Stimulated activated naive CD8-positive, alpha-beta T cell treated with anti-CD3 and anti-CD28 coated beads, Interleukin-15, amount 100 ng/mL, for 72 hours (primary cell): ENCODE measurements around the gene MPZ.
A peak's percentile ranks its signal among the peaks of the same experiment; 100 is the strongest.
"Not testable (repeated sequence)": the region's sequence is repeated elsewhere in the genome, so short reads cannot be mapped to it uniquely, and the experiment has no call there.

Experiments
- ATAC-seq: fragments of 150-1000 bp; cut with Tn5 transposase; 2 replicates; pipeline ENCODE4 v1.10.0; 2021; ENCODE audit warnings: mild to moderate bottlenecking, moderate library complexity
- DNase-seq, 2 donors: peaks; one replicate each; pipeline ENCODE4 v3.0.0; 2021 to 2022
- H3K27ac Mint-ChIP-seq, 2 donors: one replicate each; pipeline ENCODE4 v1.8.0; 2022; ENCODE audit warnings: mild to moderate bottlenecking in 2 of 2, mixed read lengths in 2 of 2, moderate library complexity in 2 of 2
- H3K27me3 Mint-ChIP-seq: one replicate; pipeline ENCODE4 v1.8.0; 2022; ENCODE audit warnings: mixed read lengths
- H3K4me1 Mint-ChIP-seq: one replicate; pipeline ENCODE4 v1.8.0; 2022; ENCODE audit warnings: mild to moderate bottlenecking, mixed read lengths
- H3K4me3 Mint-ChIP-seq, 2 donors: one replicate each; pipeline ENCODE4 v1.8.0; 2022; ENCODE audit warnings: mild to moderate bottlenecking in 2 of 2, mixed read lengths in 2 of 2, moderate library complexity in 1 of 2
- H3K9me3 Mint-ChIP-seq, 2 donors: one replicate each; pipeline ENCODE4 v1.8.0; 2022; ENCODE audit warnings: mixed read lengths in 2 of 2

Gene MPZ

GRCh38 chr1:161267321-161267720, 42.4 kb downstream of the MPZ start:
- H3K4me3 Mint-ChIP-seq: no peak overlapping the region
- no peaks in the 10 kb centered on the region for H3K9me3 Mint-ChIP-seq
- H3K27ac Mint-ChIP-seq: no peak overlapping the region
- H3K27me3 Mint-ChIP-seq: peaks cover 9% of the 10 kb centered on the region
- DNase-seq: no peak
- no peaks in the 10 kb centered on the region for H3K4me1 Mint-ChIP-seq
- no peak for ATAC-seq

GRCh38 chr1:161266836-161267235, 42.9 kb downstream of the MPZ start:
- Mint-ChIP-seq H3K4me1 (no peaks in the 10 kb centered on the region), H3K27me3 (peaks cover 14% of the 10 kb centered on the region), H3K9me3 (no peaks in the 10 kb centered on the region), H3K27ac (no peak overlapping the region), H3K4me3 (no peak overlapping the region)
- ATAC-seq (no peak), DNase-seq (no peak)

GRCh38 chr1:161266202-161266601, 43.6 kb downstream of the MPZ start:
- Mint-ChIP-seq H3K9me3 (no peaks in the 10 kb centered on the region), H3K4me1 (no peaks in the 10 kb centered on the region), H3K27ac (no peak overlapping the region), H3K4me3 (no peak overlapping the region), H3K27me3 (peaks cover 21% of the 10 kb centered on the region)
- ATAC-seq (no peak), DNase-seq (no peak)

- Mint-ChIP-seq H3K27ac (no peak overlapping the region), H3K4me1 (peaks cover 5% of the 10 kb centered on the region), H3K27me3 (peaks cover 30% of the 10 kb centered on the region), H3K9me3 (no peaks in the 10 kb centered on the region), H3K4me3 (no peak overlapping the region)
- DNase-seq (no peak), ATAC-seq (no peak)
Measured at GRCh38 chr1:161265305-161265704, 44.5 kb downstream of the MPZ start.

GRCh38 chr1:161261261-161262235, 48.2 kb downstream of the MPZ start:
- peaks cover 66% of the 10 kb centered on the region for H3K27me3 Mint-ChIP-seq
- H3K27ac Mint-ChIP-seq: peak overlapping the region in 1 of 2 donors; percentile 67
- peaks cover 9 to 21% of the 10 kb centered on the region in 2 donors for H3K9me3 Mint-ChIP-seq
- ATAC-seq (no peak), DNase-seq (no peak)
- H3K4me1 Mint-ChIP-seq: peaks cover 26% of the 10 kb centered on the region
- no peak overlapping the region for H3K4me3 Mint-ChIP-seq

- no peak for DNase-seq
- H3K4me3 Mint-ChIP-seq: no peak overlapping the region
- H3K4me1 Mint-ChIP-seq: peaks cover 26% of the 10 kb centered on the region
- peaks cover 13 to 30% of the 10 kb centered on the region in 2 donors for H3K9me3 Mint-ChIP-seq
- no peak for ATAC-seq
- peaks cover 71% of the 10 kb centered on the region for H3K27me3 Mint-ChIP-seq
- H3K27ac Mint-ChIP-seq: no peak overlapping the region
Measured at GRCh38 chr1:161260376-161261260, 49.1 kb downstream of the MPZ start.

GRCh38 chr1:161259765-161260164, 50.0 kb downstream of the MPZ start:
- H3K4me1 Mint-ChIP-seq: peaks cover 26% of the 10 kb centered on the region
- peak overlapping the region; percentile 69 to 76 for H3K4me3 Mint-ChIP-seq
- H3K27ac Mint-ChIP-seq: no peak overlapping the region
- peaks cover 15 to 34% of the 10 kb centered on the region in 2 donors for H3K9me3 Mint-ChIP-seq
- H3K27me3 Mint-ChIP-seq: peaks cover 72% of the 10 kb centered on the region
- ATAC-seq: no peak
- DNase-seq: no peak

- no peak for ATAC-seq
- Mint-ChIP-seq H3K27me3 (peaks cover 68% of the 10 kb centered on the region), H3K4me1 (peaks cover 26% of the 10 kb centered on the region), H3K4me3 (peak overlapping the region; percentile 69 to 76), H3K9me3 (peaks cover 15 to 34% of the 10 kb centered on the region in 2 donors), H3K27ac (no peak overlapping the region)
- no peak for DNase-seq
Measured at GRCh38 chr1:161259345-161259702, 50.4 kb downstream of the MPZ start.

GRCh38 chr1:161258439-161259344, 51.1 kb downstream of the MPZ start, which contains the start of gene PCP4L1:
TSS of gene PCP4L1 (plus strand) at chr1:161258745. CDS start at chr1:161258975, 230 bp downstream.
- peak within 1 kb of the TSS in 1 of 2 donors; percentile 13 for H3K27ac Mint-ChIP-seq
- H3K4me3 Mint-ChIP-seq: peak within 1 kb of the TSS; percentile 69 to 76
- peaks cover 26% of the 10 kb centered on the region for H3K4me1 Mint-ChIP-seq

GRCh38 chr1:161257109-161257508, 52.7 kb downstream of the MPZ start:
- not testable (repeated sequence) for H3K4me3 Mint-ChIP-seq, DNase-seq, ATAC-seq, H3K27ac Mint-ChIP-seq
- peaks cover 15 to 34% of the 10 kb centered on the region in 2 donors for H3K9me3 Mint-ChIP-seq
- H3K4me1 Mint-ChIP-seq: peaks cover 26% of the 10 kb centered on the region
- peaks cover 68% of the 10 kb centered on the region for H3K27me3 Mint-ChIP-seq

More at GRCh38 chr1:161258439-161259344, 51.1 kb downstream of the MPZ start, which contains the start of gene PCP4L1:
- ATAC-seq: peak; percentile 93
- Mint-ChIP-seq H3K27me3 (peaks cover 68% of the 10 kb centered on the region), H3K9me3 (peaks cover 15 to 34% of the 10 kb centered on the region in 2 donors)
- peak; percentile 54 to 55 for DNase-seq

- H3K27ac Mint-ChIP-seq, DNase-seq, ATAC-seq, H3K4me3 Mint-ChIP-seq: not testable (repeated sequence)
- Mint-ChIP-seq H3K4me1 (peaks cover 26% of the 10 kb centered on the region), H3K9me3 (peaks cover 15 to 34% of the 10 kb centered on the region in 2 donors), H3K27me3 (peaks cover 60% of the 10 kb centered on the region)
Measured at GRCh38 chr1:161255955-161256520, 53.7 kb downstream of the MPZ start.

GRCh38 chr1:161255302-161255701, 54.5 kb downstream of the MPZ start:
- ATAC-seq, H3K4me3 Mint-ChIP-seq, H3K27ac Mint-ChIP-seq, DNase-seq: not testable (repeated sequence)
- Mint-ChIP-seq H3K9me3 (peaks cover 15 to 34% of the 10 kb centered on the region in 2 donors), H3K27me3 (peaks cover 53% of the 10 kb centered on the region), H3K4me1 (peaks cover 21% of the 10 kb centered on the region)
